Central memory CD8-positive, alpha-beta T cell (primary cell): ENCODE data around the gene A1CF.
"Not testable (repeated sequence)": the region's sequence is repeated elsewhere in the genome, so short reads cannot be mapped to it uniquely, and the experiment has no call there.

Experiments
- ATAC-seq: fragments of 150-1000 bp; cut with Tn5 transposase; replicated peaks from 2 replicates; pipeline ENCODE4 v1.10.0; 2022; ENCODE audit warnings: mild to moderate bottlenecking, moderate FRiP score, moderate number of reproducible peaks; ENCODE audit not compliant: poor library complexity, severe bottlenecking; ENCODE audit errors: extremely low read depth
- DNase-seq, 2 donors: peaks; one replicate each; pipeline ENCODE4 v3.0.0; 2021; ENCODE audit warnings: low spot score in 2 of 2
- H3K27ac Mint-ChIP-seq: one replicate; pipeline ENCODE4 v1.8.0; 2022; ENCODE audit warnings: low read depth, mild to moderate bottlenecking, moderate library complexity, mixed read lengths
- H3K27me3 Mint-ChIP-seq: one replicate; pipeline ENCODE4 v1.8.0; 2022; ENCODE audit warnings: mixed read lengths
- H3K36me3 Mint-ChIP-seq: one replicate; pipeline ENCODE4 v1.8.0; 2022; ENCODE audit warnings: mild to moderate bottlenecking, moderate library complexity, mixed read lengths; ENCODE audit not compliant: insufficient read depth
- H3K4me1 Mint-ChIP-seq: one replicate; pipeline ENCODE4 v1.8.0; 2022; ENCODE audit warnings: mixed read lengths
- H3K4me3 Mint-ChIP-seq: one replicate; pipeline ENCODE4 v1.8.0; 2022; ENCODE audit warnings: mild to moderate bottlenecking, moderate library complexity, mixed read lengths
- H3K9me3 Mint-ChIP-seq: one replicate; pipeline ENCODE4 v1.8.0; 2022; ENCODE audit warnings: mixed read lengths

Gene A1CF

DNA sequence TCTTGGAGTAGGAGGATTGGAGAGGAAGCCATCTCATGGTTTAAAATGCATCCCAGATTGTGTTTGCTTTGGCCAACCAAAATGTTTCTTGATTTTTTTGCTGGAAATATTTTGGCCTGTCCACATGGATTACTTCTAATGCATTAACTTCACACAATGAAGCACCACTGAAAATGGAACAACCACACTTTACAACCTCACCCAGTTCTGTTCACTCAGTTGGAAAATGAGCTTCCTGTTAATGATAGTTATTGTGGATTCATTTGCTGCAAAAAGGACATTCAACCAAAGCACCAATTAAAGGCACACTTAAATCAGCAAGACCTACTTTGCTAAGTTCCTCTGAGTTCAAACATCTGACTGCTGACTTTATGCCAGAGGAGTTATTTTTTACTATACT lies 11.3 kb upstream of the A1CF start:
- DNase-seq, result no peak
- Mint-ChIP-seq H3K27me3 (peaks cover 68% of the 10 kb centered on the region), H3K36me3 (peaks cover 1% of the 10 kb centered on the region), H3K4me1 (no peaks in the 10 kb centered on the region), H3K9me3 (no peaks in the 10 kb centered on the region), H3K4me3 (no peak overlapping the region), H3K27ac (no peak overlapping the region)
- no peak for ATAC-seq

DNA sequence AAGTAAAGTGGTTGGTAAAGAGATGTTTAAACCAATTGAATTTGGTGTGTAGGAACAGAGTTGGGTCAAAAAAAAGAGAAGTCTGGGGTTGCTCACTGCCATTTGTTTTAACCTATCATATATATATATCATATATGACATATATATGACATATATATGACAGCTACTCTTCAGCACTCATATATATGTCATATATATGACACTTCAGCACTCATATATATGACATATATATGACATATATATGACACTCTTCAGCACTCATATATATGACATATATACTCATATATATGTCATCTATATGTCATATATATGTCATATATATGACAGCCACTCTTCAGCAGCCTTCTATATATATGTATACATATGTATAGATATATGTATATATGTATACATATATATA lies 8.9 kb upstream of the A1CF start:
- H3K36me3 Mint-ChIP-seq, result peaks cover 1% of the 10 kb centered on the region
- peaks cover 63% of the 10 kb centered on the region for H3K27me3 Mint-ChIP-seq
- H3K4me1 Mint-ChIP-seq, result no peaks in the 10 kb centered on the region
- no peak overlapping the region for H3K27ac Mint-ChIP-seq
- no peak for DNase-seq
- no peak for ATAC-seq
- no peak overlapping the region for H3K4me3 Mint-ChIP-seq
- no peaks in the 10 kb centered on the region for H3K9me3 Mint-ChIP-seq

DNA sequence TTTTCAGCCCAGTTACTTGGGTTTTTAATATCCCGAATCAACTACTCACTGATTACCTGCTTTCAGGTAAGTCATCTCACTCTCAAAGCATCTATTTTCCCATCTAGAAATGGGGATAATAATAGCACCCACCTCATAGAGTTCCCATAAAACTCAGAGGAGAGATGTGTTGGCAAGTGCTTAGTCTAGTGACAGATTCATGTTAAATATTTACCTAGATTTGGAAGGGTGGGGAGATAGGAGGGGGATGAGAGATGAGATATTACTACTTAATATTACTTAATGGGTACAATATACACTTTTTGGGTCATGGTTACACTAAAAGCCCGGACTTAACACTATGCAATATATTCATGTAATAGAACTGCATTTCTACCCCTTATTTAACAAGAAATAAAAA lies 7.0 kb upstream of the A1CF start:
- Mint-ChIP-seq H3K4me1 (no peaks in the 10 kb centered on the region), H3K27me3 (peaks cover 51% of the 10 kb centered on the region), H3K27ac (no peak overlapping the region), H3K9me3 (no peaks in the 10 kb centered on the region), H3K36me3 (peaks cover 1% of the 10 kb centered on the region), H3K4me3 (no peak overlapping the region)
- DNase-seq (no peak), ATAC-seq (no peak)

DNA sequence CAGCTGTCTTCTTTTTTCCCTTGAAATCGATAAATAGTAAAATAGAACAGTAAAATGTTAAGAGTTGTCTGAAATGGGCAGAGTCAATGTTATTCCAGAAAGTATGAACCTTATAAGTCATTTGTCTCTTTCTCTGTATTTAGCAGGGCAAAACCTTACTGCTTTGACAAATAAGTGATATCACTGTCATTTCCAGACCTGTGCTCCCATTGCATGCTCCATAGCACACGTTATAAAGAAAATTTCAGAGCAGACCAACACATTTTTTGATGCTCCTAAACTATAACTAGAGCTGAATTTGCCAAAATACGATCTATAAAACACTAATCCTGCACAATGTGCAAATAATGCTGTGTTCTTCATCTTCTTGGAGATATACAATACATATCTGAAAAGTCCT lies 1.1 kb downstream of the A1CF start:
- Mint-ChIP-seq H3K4me3 (no peak overlapping the region), H3K27ac (no peak overlapping the region), H3K27me3 (peaks cover 45% of the 10 kb centered on the region), H3K36me3 (no peaks in the 10 kb centered on the region), H3K4me1 (no peaks in the 10 kb centered on the region), H3K9me3 (no peaks in the 10 kb centered on the region)
- no peak for DNase-seq
- ATAC-seq, result no peak

DNA sequence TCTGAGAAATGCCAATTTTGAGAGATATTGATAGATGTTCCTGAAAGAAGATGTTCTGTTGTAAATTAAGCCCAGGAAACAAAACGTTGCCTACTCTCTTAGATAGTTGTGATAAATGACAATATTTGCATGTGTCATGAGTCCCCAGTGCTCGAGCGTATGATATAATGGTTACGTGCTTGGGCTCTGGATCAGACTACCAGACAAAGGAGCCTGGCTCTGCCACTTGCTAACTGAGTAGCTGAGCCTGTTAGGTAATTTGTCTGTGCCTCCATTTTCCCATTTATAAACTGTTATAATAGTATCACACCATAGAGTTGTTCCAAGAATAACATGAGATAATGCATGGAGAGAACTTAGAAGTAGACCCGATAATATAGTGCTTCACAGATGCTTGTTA lies 1.8 kb downstream of the A1CF start:
- Mint-ChIP-seq H3K4me3 (no peak overlapping the region), H3K36me3 (no peaks in the 10 kb centered on the region), H3K27ac (no peak overlapping the region), H3K27me3 (peaks cover 45% of the 10 kb centered on the region), H3K4me1 (no peaks in the 10 kb centered on the region), H3K9me3 (no peaks in the 10 kb centered on the region)
- no peak for ATAC-seq
- no peak for DNase-seq

DNA sequence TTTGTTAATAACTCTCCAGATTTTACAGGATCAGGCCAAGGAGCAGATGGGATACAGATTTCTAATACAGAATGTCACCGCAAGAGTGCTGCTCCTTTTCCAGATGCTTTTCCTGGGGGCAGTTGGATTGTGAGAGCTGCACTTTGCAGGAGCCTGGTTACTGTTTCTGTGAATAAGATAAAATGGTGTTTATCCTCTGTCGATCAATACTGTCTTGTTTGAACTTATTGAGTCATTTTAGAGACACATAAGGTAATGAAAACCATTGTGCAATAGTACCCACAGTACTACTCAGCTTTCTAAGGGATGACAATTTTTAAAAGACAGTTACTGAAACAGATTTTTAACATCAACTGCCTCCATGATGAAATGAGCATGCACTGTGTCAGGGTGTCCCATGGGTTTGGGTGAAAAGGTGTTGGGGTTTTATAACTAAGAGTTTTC lies 2.9 kb downstream of the A1CF start:
- ATAC-seq (no peak), DNase-seq (no peak)
- no peak overlapping the region for H3K27ac Mint-ChIP-seq
- H3K4me1 Mint-ChIP-seq, result no peaks in the 10 kb centered on the region
- H3K36me3 Mint-ChIP-seq, result no peaks in the 10 kb centered on the region
- peaks cover 49% of the 10 kb centered on the region for H3K27me3 Mint-ChIP-seq
- H3K4me3 Mint-ChIP-seq, result no peak overlapping the region
- no peaks in the 10 kb centered on the region for H3K9me3 Mint-ChIP-seq

DNA sequence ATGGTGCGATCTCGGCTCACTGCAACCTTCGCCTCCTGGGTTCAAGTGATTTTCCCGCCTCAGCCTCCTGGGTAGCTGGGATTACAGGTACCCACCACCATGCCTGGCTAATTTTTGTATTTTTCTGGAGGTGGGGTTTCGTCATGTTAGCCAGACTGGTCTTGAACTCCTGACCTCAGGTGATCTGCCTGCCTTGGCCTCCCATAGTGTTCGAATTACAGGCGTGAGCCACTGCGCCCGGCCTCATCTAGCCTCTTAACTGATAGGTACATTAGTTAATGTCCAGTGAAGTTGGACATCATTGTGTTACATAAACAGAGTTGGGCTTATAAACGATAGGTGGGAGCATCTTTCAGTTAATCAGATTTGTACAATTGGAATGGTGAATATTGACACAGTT lies 4.4 kb downstream of the A1CF start:
- DNase-seq, H3K27ac Mint-ChIP-seq, H3K4me3 Mint-ChIP-seq, H3K36me3 Mint-ChIP-seq, ATAC-seq, H3K4me1 Mint-ChIP-seq, H3K9me3 Mint-ChIP-seq: not testable (repeated sequence)
- peaks cover 45% of the 10 kb centered on the region for H3K27me3 Mint-ChIP-seq

DNA sequence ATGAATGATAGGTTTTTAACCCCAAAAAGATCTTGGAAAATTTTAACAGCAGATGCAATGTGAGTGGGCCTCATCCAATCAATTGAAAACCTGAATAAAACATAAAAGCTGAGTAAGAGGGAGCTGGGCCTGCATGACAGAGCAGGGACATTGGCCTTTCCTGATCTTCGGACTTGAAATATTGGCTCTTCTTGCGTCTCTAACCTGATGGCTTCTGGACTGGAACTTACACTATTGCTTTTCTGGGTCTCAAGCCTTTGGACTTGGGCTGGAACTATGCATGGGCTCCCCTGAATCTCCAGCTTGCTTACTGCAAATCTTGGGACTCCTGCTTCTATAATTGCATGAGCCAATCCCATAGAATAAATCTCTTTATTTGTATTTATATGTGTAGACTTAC lies 9.0 kb downstream of the A1CF start:
- no peak overlapping the region for H3K27ac Mint-ChIP-seq
- H3K36me3 Mint-ChIP-seq, result no peaks in the 10 kb centered on the region
- no peaks in the 10 kb centered on the region for H3K9me3 Mint-ChIP-seq
- no peak overlapping the region for H3K4me3 Mint-ChIP-seq
- no peaks in the 10 kb centered on the region for H3K4me1 Mint-ChIP-seq
- no peak for ATAC-seq
- DNase-seq, result no peak
- H3K27me3 Mint-ChIP-seq, result peaks cover 29% of the 10 kb centered on the region

DNA sequence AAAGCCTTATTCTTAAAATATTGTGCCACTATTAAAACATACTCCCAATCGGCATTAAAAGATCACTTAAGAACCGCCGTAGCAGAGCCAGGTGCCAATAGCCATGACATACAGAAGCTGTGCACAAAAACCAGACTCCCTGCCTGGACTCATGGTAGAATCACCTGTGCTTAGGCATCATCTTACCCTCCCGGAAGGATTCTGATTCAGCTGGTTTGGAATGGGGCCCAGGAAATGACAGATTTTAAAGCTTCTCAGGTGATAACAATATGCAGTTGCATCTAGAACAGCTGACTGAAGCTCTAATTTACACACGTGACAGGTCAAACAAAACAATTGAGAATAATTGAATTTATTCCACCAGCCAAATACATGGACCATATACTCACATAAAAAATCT lies 10.7 kb downstream of the A1CF start:
- Mint-ChIP-seq H3K36me3 (no peaks in the 10 kb centered on the region), H3K27ac (no peak overlapping the region), H3K4me1 (no peaks in the 10 kb centered on the region), H3K9me3 (no peaks in the 10 kb centered on the region), H3K27me3 (peaks cover 29% of the 10 kb centered on the region), H3K4me3 (no peak overlapping the region)
- ATAC-seq, result no peak
- no peak for DNase-seq

DNA sequence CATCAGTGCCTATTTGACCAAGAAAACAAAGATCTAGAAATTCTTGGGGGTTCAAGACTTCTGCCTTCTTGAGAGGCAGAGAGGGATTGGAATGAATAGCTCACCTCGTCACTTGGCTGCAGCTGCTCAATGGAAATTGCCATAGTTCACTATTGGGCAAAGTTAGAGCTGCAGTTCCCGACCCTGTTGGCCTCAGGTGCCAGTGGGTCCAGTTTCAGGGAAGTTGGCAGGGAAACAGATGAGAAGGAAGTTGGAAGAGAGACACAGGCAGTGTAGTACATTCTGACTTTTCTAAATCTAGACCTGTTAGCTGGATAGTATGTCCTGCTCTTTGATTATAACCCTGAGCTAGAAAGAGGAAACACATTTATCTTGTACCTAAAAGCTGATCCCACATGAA lies 19.1 kb downstream of the A1CF start:
- H3K36me3 Mint-ChIP-seq, result peaks cover 2% of the 10 kb centered on the region
- H3K4me1 Mint-ChIP-seq, result no peaks in the 10 kb centered on the region
- no peaks in the 10 kb centered on the region for H3K9me3 Mint-ChIP-seq
- DNase-seq (no peak), ATAC-seq (no peak)
- no peak overlapping the region for H3K4me3 Mint-ChIP-seq
- no peak overlapping the region for H3K27ac Mint-ChIP-seq
- peaks cover 56% of the 10 kb centered on the region for H3K27me3 Mint-ChIP-seq

DNA sequence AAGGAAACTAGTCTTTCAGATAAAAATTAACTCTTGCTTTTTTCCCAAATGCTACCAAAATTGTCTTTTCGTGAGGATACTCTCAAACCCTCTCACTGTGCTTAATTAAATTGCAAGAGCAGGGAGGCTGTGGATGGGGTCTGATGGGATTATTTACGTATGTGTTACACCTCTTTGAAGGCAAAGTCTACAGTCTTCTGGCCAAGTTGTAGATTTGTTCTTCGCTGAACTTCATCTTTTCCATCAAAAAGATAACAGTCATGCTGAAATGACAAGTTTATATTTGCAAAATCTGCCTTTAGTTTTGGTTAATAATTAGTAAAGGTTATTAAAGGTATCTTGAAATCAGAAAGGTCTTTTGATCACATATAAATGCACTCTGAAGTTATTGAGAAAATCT lies 22.7 kb downstream of the A1CF start:
- no peak for ATAC-seq
- no peak for DNase-seq
- no peaks in the 10 kb centered on the region for H3K4me1 Mint-ChIP-seq
- H3K27me3 Mint-ChIP-seq, result peaks cover 40% of the 10 kb centered on the region
- H3K4me3 Mint-ChIP-seq, result no peak overlapping the region
- H3K9me3 Mint-ChIP-seq, result no peaks in the 10 kb centered on the region
- H3K36me3 Mint-ChIP-seq, result peaks cover 2% of the 10 kb centered on the region
- no peak overlapping the region for H3K27ac Mint-ChIP-seq

DNA sequence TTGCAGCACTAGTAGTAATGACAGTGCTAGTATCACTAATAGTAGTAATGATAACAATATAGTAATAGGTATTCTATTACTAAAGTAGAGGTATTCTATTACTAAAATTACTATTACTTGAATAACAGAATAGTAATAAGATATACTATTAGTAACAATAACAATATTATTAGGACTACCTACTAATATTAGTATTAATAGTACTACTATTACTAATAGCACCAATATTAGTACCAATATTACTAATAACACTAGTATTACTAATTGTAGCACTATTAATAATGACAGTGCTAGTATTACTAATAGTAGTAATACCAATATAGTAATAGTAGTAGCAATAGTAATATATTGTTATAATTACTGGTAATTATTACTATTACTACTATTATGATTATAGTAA lies 24.1 kb downstream of the A1CF start:
- peaks cover 36% of the 10 kb centered on the region for H3K27me3 Mint-ChIP-seq
- no peaks in the 10 kb centered on the region for H3K36me3 Mint-ChIP-seq
- H3K4me3 Mint-ChIP-seq, result no peak overlapping the region
- no peaks in the 10 kb centered on the region for H3K9me3 Mint-ChIP-seq
- DNase-seq (no peak), ATAC-seq (no peak)
- no peak overlapping the region for H3K27ac Mint-ChIP-seq
- H3K4me1 Mint-ChIP-seq, result no peaks in the 10 kb centered on the region

DNA sequence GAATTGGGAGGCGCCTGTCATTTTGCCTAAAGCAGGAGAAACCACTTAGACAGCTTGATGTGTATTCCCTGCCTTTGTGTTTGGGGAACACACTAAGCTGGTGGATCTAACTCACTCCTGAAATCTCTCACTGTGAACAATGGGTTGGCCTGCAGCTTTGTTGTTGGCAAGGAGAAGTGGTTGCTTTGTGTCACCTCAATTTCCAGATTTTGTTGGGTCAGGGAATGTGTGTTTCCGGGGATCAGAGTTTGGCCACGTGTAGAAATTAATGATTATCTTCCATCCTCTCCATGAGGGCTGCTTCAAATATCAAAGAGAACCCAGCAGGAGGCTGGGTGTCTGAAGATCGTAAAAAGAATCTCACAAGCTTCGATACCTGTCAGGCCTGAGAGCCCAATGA lies 27.8 kb downstream of the A1CF start:
- Mint-ChIP-seq H3K4me3 (no peak overlapping the region), H3K9me3 (no peaks in the 10 kb centered on the region)

DNA sequence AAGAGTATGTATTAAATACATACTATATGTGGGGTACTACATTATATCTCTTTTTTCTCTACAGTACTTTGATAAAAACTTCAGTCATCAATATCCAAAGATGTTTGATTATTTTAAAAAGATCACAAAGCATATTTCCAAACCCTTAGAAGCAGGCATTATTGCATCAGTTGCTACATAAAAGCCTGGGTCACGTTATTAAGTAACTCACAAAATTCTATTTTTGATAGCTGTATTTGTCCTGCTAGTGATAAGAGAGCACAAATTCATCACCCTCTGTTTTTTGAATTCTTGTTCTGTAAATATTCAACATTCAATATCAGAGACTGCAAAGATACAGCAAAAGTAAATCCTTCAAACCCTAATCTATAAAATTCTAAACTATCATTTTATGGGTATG lies 30.0 kb downstream of the A1CF start:
- Mint-ChIP-seq H3K27me3 (peaks cover 52% of the 10 kb centered on the region), H3K4me1 (no peaks in the 10 kb centered on the region), H3K27ac (no peak overlapping the region), H3K36me3 (no peaks in the 10 kb centered on the region), H3K4me3 (no peak overlapping the region), H3K9me3 (no peaks in the 10 kb centered on the region)
- DNase-seq (no peak), ATAC-seq (no peak)

More for the DNA sequence above, 27.8 kb downstream of the A1CF start:
- no peak for DNase-seq
- no peak for ATAC-seq
- Mint-ChIP-seq H3K27ac (no peak overlapping the region), H3K27me3 (peaks cover 33% of the 10 kb centered on the region), H3K36me3 (no peaks in the 10 kb centered on the region), H3K4me1 (no peaks in the 10 kb centered on the region)
